GM11168 (cell line): Measurements from ENCODE around the gene TNNI3.

Experiments used
- in situ Hi-C: fragments of 300-500 bp; cut with MboI; formaldehyde crosslinking; loops from one replicate; pipeline ENCODE4 v1.12.0; 2022; ENCODE audit warnings: low sequenced_read_pairs; ENCODE audit not compliant: unreplicated experiment

TNNI3 gene

GRCh38 chr19:55149078-55150003 lies 8.2 kb downstream of the TNNI3 start, which contains the start of gene TNNT1:
TNNT1 (minus strand) TSS chr19:55149206; CDS start chr19:55147157, 2,049 bp downstream.
- in situ Hi-C loops = loop anchor here (25.0 kb wide), 1 partner anchor 263 kb away; the partner anchor contains the start of gene UBE2S

DNA sequence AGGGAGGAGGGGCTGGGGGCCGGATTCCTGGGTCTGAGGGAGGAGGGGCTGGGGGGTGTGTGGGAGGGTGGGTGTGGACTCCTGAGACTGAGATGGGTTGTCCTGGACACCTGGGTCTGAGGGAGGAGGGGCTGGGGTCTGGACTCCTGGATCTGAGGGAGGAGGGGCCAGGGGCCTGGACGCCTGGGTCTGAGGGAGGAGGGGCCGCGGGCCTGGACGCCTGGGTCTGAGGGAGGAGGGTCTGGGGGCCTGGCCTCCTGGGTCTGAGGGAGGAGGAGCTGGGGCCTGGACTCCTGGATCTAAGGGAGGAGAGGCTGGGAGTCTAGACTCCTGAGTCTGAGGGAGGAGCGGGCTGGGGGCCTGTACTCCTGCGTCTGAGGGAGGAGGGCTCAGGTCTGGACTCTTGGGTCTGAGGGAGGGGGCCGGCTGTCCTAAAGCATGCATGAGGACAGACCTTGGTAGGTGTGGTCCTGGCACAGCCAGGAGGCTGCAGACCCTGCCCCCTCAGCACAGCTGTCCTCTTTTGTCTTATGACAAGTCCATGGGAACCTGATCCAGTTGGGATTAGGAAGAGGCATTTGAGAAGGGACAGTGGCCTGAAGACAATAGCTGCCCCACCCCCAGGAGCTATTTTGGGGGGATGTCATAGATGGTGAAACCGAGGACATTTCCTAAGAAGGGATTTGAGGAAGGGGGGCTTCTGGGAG lies 9.8 kb downstream of the TNNI3 start:
- in situ Hi-C loops = loop anchor here (25.0 kb wide), 1 partner anchor 265 kb away; the partner anchor contains the start of gene UBE2S

DNA sequence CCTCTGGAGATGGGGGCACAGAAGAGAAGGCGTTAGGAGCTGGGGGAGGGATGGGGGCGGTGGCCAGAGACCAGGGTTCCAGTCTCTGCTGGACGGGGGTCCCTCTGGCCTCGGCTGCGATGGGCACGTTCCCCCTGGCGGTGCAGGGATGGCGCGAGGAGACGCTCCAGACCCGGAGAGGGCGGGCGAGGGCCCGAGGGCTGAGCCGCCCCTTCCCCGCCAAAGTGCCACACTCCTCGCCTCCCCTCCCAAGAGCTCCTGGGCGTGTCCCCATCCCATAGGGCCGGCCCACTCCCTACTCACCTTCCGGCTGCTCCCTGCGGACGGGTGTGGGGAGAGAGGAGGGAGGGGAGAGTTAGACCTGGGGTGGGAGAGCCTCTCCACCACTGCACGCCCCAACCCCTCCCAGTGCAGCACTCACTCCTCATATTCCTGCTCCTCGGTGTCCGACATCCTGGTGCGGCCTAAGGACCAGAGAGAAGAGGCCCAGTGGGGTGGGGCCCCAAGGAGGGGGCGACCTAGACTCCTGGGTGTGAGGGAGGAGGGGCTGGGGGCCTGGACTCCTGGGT lies 10.7 kb downstream of the TNNI3 start:
- in situ Hi-C loops = loop anchor here (25.0 kb wide), 1 partner anchor 266 kb away; the partner anchor contains the start of gene UBE2S

- in situ Hi-C loops = loop anchor here (25.0 kb wide), 1 partner anchor 266 kb away; the partner anchor contains the start of gene UBE2S
These were observed 11.3 kb downstream of the TNNI3 start for GRCh38 chr19:55146078-55146704.

GRCh38 chr19:55145232-55145631 lies 12.3 kb downstream of the TNNI3 start:
- in situ Hi-C loops = loop anchor here (25.0 kb wide), 1 partner anchor 267 kb away; the partner anchor contains the start of gene UBE2S

- in situ Hi-C loops = loop anchor here (25.0 kb wide), 1 partner anchor 271 kb away; the partner anchor contains the start of gene UBE2S
These were observed 15.8 kb downstream of the TNNI3 start for GRCh38 chr19:55141696-55142095.

- in situ Hi-C loops = loop anchor here (25.0 kb wide), 1 partner anchor 274 kb away; the partner anchor contains the start of gene UBE2S
These were observed 19.6 kb downstream of the TNNI3 start for GRCh38 chr19:55137915-55138314.

GRCh38 chr19:55136399-55137102 lies 21.0 kb downstream of the TNNI3 start:
- in situ Hi-C loops = loop anchor here (25.0 kb wide), 1 partner anchor 276 kb away; the partner anchor contains the start of gene UBE2S

DNA sequence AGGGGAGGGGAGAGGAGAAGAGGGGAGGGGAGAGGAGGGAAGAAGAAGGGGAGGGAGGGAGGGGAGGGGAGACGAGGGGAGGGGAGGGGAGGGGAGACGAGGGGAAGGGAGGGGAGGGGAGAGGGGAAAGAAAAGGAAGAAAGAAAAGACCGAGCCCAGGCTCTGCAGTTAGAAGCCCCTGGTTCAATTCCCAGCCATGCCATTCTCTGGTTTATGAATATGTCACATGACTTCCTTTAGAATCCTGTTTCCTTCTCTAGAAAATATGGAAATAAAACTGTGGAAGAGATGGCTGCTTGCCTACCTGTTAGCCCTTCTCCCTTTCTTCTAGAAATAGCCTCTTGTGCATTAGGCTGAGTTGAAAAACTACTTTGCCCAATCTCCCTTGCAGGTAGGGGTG lies 22.8 kb downstream of the TNNI3 start:
- in situ Hi-C loops = loop anchor here (25.0 kb wide), 1 partner anchor 278 kb away; the partner anchor contains the start of gene UBE2S

GRCh38 chr19:55133639-55134444 lies 23.7 kb downstream of the TNNI3 start:
- in situ Hi-C loops = loop anchor here (25.0 kb wide), 1 partner anchor 278 kb away; the partner anchor contains the start of gene UBE2S

GRCh38 chr19:55132453-55133129 lies 24.9 kb downstream of the TNNI3 start:
- in situ Hi-C loops = loop anchor here (25.0 kb wide), 1 partner anchor 280 kb away; the partner anchor contains the start of gene UBE2S

- in situ Hi-C loops = loop anchor here (25.0 kb wide), 1 partner anchor 281 kb away; the partner anchor contains the start of gene UBE2S
These were observed 26.1 kb downstream of the TNNI3 start for GRCh38 chr19:55131421-55131820.

DNA sequence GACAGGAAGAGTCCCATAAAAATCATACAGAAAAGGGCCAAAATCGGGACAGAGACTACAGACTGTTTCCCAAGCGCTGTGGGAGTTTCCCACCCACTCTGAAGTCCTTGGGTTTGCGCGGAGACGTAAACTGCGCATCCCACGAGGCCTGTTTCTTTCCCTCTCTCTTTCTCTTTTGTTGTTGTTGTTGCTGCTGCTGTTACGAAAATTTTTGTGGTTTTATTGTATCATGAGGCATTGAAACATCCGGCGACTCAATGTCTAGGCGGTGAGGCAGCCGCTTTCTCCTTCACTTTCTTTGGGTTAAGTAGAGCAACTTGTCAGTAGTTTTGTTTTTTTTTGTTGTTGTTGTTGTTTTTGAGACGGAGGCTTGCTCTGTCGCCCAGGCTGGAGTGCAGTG lies 38.5 kb downstream of the TNNI3 start:
- in situ Hi-C loops = no loop called here

DNA sequence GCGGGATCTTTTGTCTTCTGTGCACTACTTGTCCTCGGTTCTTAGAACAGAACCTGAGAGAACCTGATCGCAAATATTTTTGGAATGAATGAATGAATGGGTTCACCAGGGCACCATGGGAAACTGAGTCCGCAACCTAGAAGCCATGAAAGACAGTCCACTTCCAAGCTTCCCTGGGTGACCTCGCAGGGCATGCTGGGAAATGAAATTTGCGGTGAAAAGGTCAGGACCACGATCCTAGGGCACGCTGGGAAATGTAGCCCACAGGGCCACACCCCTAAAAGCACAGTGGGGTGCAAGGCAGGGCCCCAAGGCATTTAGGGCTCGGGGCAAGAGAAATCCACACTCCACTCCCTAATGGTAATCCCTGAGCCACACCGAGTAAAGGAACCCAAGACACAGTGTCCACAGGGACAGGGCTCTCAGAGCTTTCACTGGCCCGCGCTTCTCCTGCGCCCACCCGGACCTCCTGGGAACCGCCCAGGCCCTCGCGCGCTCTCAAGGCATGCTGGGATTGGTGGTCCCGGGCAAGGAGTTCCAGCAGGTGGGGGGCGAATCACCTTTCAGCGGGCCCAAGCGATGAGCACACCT lies 39.0 kb downstream of the TNNI3 start:
- in situ Hi-C loops = no loop called here

- in situ Hi-C loops = no loop called here
These were observed 39.7 kb downstream of the TNNI3 start for GRCh38 chr19:55117663-55118391.

DNA sequence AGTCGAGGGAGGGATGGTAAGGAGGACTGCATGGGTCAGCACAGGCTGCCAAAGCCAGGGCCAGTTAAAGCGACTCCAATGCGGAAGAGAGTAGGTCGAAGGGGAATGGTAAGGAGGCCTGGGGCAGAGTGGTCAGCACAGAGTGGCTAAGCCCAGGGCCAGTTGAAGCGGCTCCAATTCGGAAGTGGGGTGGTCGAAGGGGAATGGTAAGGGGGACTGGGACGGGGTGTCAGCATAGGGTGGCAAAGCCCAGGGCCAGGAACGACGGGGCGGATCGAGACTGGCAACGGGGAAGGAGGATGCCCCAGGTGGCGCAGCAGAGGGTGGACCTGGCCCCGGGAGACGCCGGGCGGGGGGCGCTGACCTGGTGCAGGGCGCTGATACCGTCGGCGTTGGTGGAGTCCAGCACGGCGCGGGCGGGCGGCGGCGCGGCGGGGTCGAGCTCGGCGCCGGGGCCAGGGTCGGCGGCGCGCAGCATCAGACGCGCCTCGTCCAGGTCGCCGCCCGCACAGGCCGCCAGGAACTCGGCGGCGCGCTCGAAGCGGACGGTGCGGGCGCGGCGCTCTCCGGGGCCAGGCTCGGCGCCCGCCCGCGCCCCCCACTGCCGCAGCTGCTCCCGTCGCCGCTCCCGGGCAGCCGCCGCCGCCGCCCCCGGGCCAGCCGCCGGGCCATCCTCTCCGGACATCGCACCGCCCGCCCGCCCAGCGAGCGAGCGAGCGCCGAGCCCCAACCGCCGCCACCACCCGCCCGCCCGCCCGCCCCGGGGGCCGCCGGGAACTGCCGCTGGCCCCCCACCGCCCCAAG lies 40.5 kb downstream of the TNNI3 start, which contains the start of gene PPP1R12C:
TSS of gene PPP1R12C (minus strand) at position 779 of the 804 bp plus-strand sequence. CDS start at position 685, 94 bp downstream.
- in situ Hi-C loops = no loop called here
